Heart left ventricle (tissue), 16 donors: ENCODE results near the gene COL20A1. TPM values are rescaled to one million over a fixed set of nuclear protein-coding genes. Genes with fewer than 3 reads are reported as not detected.

Experiments used
- ATAC-seq, 4 donors: fragments of 200-7000 bp; cut with Tn5 transposase; one replicate each; pipeline ENCODE4 v1.9.1; 2020 to 2022; ENCODE audit warnings: moderate library complexity in 4 of 4, mild to moderate bottlenecking in 3 of 4, moderate number of reproducible peaks in 1 of 4
- DNase-seq, 5 donors: peaks; one replicate each; pipeline ENCODE4 v3.0.0-alpha.2; 2020
- H3K27ac ChIP-seq, 12 donors: fragments of 200-600 bp; sonication (generic) in 4 of 12; one replicate each; pipeline versions ENCODE4 v1.5.0 to v1.8.0; 2016 to 2022; ENCODE audit warnings: mild to moderate bottlenecking in 2 of 12
- H3K27me3 ChIP-seq, 9 donors: fragments of 200-600 bp; sonication (generic) in 2 of 9; one replicate each; pipeline versions ENCODE4 v1.5.1 to v1.8.0; 2016 to 2022; ENCODE audit warnings: mild to moderate bottlenecking in 3 of 9
- H3K36me3 ChIP-seq, 9 donors: fragments of 200-600 bp; sonication (generic) in 2 of 9; one replicate each; pipeline versions ENCODE4 v1.5.0 to v1.8.0; 2018 to 2022; ENCODE audit warnings: mild to moderate bottlenecking in 2 of 9
- H3K4me1 ChIP-seq, 12 donors: fragments of 200-600 bp; sonication (generic) in 4 of 12; one replicate each; pipeline versions ENCODE4 v1.5.0 to v1.8.0; 2016 to 2022; ENCODE audit warnings: mild to moderate bottlenecking in 3 of 12
- H3K4me3 ChIP-seq, 12 donors: fragments of 200-600 bp; sonication (generic) in 4 of 12; one replicate each; pipeline versions ENCODE4 v1.5.0 to v1.8.0; 2017 to 2022; ENCODE audit warnings: mild to moderate bottlenecking in 9 of 12, moderate library complexity in 4 of 12
- H3K9me3 ChIP-seq, 12 donors: fragments of 200-600 bp; sonication (generic) in 4 of 12; one replicate each; pipeline versions ENCODE4 v1.5.0 to v1.8.0; 2016 to 2022; ENCODE audit warnings: mild to moderate bottlenecking in 1 of 12
- CTCF ChIP-seq, 12 donors: fragments of 200-600 bp; sonication (generic) in 4 of 12; IDR thresholded peaks; one replicate each; pipeline versions ENCODE4 v1.5.0 to v1.8.0; 2018 to 2022; ENCODE audit warnings: antibody characterized with exemption in 12 of 12, mild to moderate bottlenecking in 5 of 12
- POLR2A ChIP-seq, 2 donors: fragments of 450-650 bp; IDR thresholded peaks; one replicate each; pipeline ENCODE4 v1.6.1; 2017; ENCODE audit warnings: antibody characterized with exemption in 2 of 2, mild to moderate bottlenecking in 2 of 2, moderate library complexity in 2 of 2
- WGBS, 4 donors: extraction: QIAGEN DNeasy Blood & Tissue Kit in 2 of 4; methylation state at CpG; one replicate each; pipeline versions ENCODE4 v1.1.5 to v1.1.7; 2013 to 2018; 5-methylcytosine and 5-hydroxymethylcytosine counted together
- intact Hi-C, 10 donors: fragments of 100-400 bp; cut with DNase I; formaldehyde crosslinking; loops; one replicate each; pipeline versions ENCODE4 v1.11.1 to v1.14.2; 2022
- polyA plus RNA-seq, 2 donors: library from polyadenylated mRNA; stranded (reverse); fragments of 200-250 nt; gene quantifications; one replicate each; pipeline ENCODE4 v1.2.3, GENCODE V29; 2013
- total RNA-seq, 9 donors: library from RNA; depleted of rRNA in 2 of 9; stranded (reverse); fragments of >200 nt in 2 of 9; fragmentation: NEBNext Ultra II Directional in 3 of 9; extraction: Animal tissue kit (Norgen Biotek cat#: 25700) in 3 of 9; gene quantifications; one replicate each; pipeline versions ENCODE4 v1.1.0 to v1.2.4, GENCODE V29; 2016 to 2023
- donor health status: ischemic (EF 13 %, LVEDD 7.1; RV severe dilation, severe dysfunction).
- donor health status: healthy with polysubstance abuse.
- donor health status: DM: no; HTN: yes; CAD: no.
- donor health status: DM: no; HTN: no; CAD: no.
- donor health status: ischemic (EF 25% LVEDD 6.9; RV normal size, moderate dysfunction).
- donor health status: ischemic (EF 25% LVEDD 5.7; RV mildly dilated, moderate dysfunction).
- donor health status: healthy.
- donor health status: DM: yes; HTN: yes; CAD: no.
- donor health status: ischemic (EF 35%, LVEDD 5.7; RV mildly dilated, moderate dysfunction).
- donor health status: nonischemic (EF 11% LVEDD 7.7; RV severe dilation, severe dysfunction).
- donor health status: DM: yes; HTN: yes; CAD: no.
- donor health status: PGD.
- donor health status: ischemic (EF 29% LVEDD 5.4; RV normal size, mild dysfunction).
- donor health status: nonischemic (EF 23%, LVEDD 6.1; RV moderate dilation, normal function).

COL20A1 gene
- total and polyA plus RNA-seq, 11 donors = not detected

DNA sequence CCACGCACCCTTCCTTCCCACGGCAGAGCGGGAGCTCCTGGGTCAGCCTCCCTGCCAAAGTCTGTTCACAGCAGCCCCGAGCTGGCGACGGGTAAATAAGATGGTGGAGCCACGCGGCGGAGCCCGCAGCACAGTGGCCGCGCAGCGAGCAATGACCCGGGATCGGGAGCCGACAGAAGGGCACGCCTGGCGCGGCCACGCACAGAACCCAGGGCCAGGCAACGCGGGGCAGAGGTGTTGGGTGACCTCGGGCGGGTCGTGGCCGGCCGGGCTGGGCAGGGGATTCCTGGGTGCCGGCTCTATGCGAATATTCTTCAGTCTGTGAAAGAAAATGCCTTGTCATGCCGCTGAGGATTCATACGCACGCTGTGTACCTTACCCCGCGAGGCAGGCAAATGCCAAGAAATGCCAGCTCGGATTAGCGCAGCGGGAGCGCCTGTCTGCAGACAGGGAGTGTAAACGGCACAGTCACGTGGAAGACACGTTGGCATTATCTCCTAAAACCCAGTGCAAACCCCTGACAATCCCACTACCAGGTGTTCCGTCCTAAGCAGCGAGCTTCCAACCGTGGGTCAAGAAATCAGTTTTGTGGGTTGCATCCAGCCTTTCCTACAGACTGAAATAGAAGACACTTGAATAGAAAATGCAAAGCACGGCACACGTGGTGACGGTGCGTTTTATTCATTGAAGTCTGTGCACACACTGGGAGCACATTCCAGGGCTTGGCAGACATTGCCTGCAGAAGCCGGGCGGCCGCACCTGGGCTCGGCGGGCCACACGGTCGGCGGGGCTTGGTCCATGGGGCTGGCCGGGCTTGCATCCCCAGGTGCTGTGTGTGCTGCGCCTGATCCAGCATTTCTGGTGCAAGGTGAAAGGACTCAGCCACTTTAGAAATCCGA is 49.8 kb downstream of the COL20A1 start:
- peaks cover 0 to 34% (median 3%) of the 10 kb centered on the region in 9 donors for H3K27me3 ChIP-seq
- no peaks in the 10 kb centered on the region for H3K9me3 ChIP-seq
- DNase-seq (peak in 1 of 5 donors; percentile 53), ATAC-seq (no peak)
- no peak for TF ChIP-seq POLR2A (IDR thresholded peaks at IDR 0.05)
- TF ChIP-seq CTCF (IDR thresholded peaks at IDR 0.05) = no peak
- intact Hi-C loops = no loop called here
- no peak overlapping the region for H3K27ac ChIP-seq
- WGBS, 4 donors = 86 to 92% (median 91%) methylated on average over 45 to 59 of the region's 59 CpGs
- H3K4me1 ChIP-seq = peaks cover 0 to 28% (median 15%) of the 10 kb centered on the region in 12 donors
- no peaks in the 10 kb centered on the region for H3K36me3 ChIP-seq
- no peak overlapping the region for H3K4me3 ChIP-seq

DNA sequence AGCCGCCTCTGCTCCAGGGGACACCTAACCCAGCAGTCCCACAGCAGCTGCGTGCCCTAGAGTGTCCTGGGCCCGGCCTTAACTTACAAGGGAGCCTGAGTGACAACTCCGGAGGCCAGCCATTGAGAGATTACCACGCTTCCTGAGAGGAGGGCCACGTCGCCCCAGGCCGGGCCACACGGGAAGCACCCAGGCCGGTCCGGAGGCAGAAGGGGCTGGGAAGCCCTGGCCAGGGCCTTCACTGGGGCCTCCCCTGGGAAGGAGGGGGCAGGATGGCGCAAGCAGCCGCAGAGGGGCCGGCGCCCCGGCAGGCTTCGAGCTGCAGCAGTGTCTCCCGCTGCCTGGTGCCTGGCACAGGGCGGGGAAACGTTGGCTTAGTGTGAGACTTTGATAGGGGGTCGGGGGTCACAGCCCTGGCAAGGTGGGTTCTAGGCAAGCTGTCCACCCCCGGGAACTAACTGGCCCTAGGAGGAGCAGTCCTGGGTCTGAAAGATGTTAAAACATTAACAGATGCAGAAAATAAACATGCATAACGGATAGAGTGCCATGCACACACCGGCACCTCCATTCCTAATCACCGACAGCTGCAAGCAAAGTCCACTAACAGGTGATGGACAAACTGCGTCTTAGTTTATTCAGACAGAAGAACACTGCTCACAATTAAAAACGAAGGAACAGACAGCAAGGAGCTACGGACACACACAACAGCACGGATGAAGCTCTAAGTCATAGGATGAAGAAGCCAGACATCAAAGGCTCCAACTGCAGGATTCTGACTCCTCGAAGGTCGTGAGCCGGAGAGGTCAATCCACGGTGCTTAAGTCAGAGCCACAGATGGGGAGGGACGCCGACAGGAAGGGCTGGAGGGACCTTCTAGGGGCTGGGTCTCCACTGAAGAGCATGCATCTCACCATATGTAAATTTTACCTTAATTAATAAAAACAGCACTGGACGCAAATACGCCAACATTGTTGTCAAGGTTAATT is 50.8 kb downstream of the COL20A1 start:
- 52 to 74% (median 68%) methylated on average over 36 to 37 of the region's 37 CpGs for WGBS, 4 donors
- no peaks in the 10 kb centered on the region for H3K36me3 ChIP-seq
- DNase-seq (peak in 1 of 5 donors; percentile 55), ATAC-seq (no peak)
- intact Hi-C loops = no loop called here
- TF ChIP-seq CTCF (IDR thresholded peaks at IDR 0.05) = no peak
- H3K27me3 ChIP-seq = peaks cover 0 to 31% (median 0%) of the 10 kb centered on the region in 9 donors
- peaks cover 0 to 28% (median 15%) of the 10 kb centered on the region in 12 donors for H3K4me1 ChIP-seq
- H3K9me3 ChIP-seq = no peaks in the 10 kb centered on the region
- no peak overlapping the region for H3K27ac ChIP-seq
- H3K4me3 ChIP-seq = no peak overlapping the region

- WGBS, 4 donors = 41 to 59% (median 47%) methylated on average over 9 to 21 of the region's 21 CpGs
- intact Hi-C loops = no loop called here
- DNase-seq (peak; percentile 55 to 79 (median 70)), ATAC-seq (peak; percentile 42 to 92 (median 82))
- Histone ChIP-seq H3K4me3 (no peak overlapping the region), H3K27me3 (peaks cover 0 to 31% (median 0%) of the 10 kb centered on the region in 9 donors), H3K4me1 (peaks cover 0 to 28% (median 15%) of the 10 kb centered on the region in 12 donors), H3K27ac (no peak overlapping the region), H3K9me3 (no peaks in the 10 kb centered on the region), H3K36me3 (no peaks in the 10 kb centered on the region)
- no peak for TF ChIP-seq CTCF (IDR thresholded peaks at IDR 0.05)
- TF ChIP-seq POLR2A (IDR thresholded peaks at IDR 0.05) = no peak
Measured at GRCh38 chr20:63344616-63345327, 51.8 kb downstream of the COL20A1 start.
